ENCODE results near the gene PRKRIP1.
"Not testable (repeated sequence)": the region's sequence is repeated elsewhere in the genome, so short reads cannot be mapped to it uniquely, and the experiment has no call there.

Gene PRKRIP1

DNA sequence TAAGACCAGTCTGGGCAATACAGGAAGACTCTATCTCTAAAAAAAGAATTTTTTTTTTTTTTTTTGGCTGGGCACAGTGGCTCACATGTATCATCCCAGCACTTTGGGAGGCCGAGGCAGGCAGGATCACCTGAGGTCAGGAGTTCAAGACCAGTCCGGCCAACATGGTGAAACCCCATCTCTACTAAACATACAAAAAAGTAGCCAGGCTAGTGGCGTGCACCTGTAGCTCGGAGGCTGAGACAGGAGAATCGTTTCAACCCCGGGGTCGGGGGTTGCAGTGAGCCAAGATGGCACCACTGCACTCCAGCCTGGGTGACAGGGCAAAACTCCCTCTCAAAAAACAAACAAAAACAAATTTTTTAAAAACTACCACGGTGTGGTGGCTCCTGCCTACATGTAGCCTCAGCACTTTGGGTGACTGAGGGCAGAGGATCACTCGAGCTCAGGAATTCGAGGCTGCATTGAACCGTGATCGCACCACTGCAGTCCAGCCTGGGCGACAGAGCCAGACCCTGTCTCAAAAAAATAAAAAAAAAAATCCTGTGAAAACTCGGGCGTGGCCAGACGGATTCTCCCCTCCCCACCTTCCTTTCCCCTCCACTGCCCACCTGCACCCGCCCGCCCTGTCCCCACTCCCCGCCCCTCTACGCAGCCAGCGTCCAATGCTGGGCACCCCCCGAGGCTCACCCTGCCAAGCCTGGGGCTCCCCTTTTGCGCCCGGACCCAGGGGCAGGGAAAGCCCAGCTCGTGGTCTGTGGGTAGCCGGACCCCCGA lies 36.5 kb downstream of the PRKRIP1 start:
- DNase-seq, result no peak

DNA sequence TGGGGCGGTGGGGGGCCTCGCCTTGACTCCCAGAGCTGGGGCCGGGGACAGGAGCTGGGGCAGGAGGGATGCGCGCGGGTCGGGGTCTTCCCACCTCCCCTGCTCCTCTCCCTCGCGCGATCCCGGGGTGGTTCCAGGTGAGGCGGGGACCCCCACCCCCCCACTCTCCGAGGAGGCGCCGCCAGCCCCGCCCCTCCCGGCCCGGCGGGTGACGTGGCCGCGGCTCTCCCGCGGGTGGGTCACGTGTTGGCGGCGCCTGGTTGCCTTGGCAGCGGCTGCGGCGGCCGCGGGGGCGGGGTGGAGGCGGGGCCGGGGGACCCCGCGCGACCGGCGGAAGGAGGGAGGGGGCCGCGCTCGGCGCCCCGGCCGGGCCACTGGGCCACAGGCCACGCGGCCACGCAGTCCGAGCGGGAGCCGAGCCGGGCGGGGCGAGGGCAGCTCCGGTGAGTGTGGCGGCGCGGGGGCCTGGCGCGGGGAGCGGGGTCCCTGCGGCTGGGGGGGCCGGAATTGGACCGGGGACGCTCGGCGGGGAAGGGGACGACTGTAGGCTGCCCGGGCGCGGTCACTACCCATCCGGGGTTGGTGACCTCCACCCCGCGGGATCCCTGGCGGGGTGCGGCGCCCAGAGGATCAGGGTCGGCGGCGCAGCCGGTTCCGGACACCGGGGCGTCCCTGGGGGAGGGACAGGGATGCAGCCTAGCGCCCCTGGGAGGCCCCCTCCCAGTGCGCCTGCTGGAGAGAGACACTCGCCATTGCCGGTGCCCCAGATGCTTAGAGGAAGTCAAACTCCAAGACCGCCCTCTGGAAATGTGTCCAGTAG lies 37.3 kb downstream of the PRKRIP1 start, which contains the start of gene ORAI2:
Gene ORAI2 (plus strand): TSS at position 357 of the 820 bp plus-strand sequence. CDS start 5,382 bp downstream, outside the sequence.
- peak; percentile 41 for DNase-seq

DNA sequence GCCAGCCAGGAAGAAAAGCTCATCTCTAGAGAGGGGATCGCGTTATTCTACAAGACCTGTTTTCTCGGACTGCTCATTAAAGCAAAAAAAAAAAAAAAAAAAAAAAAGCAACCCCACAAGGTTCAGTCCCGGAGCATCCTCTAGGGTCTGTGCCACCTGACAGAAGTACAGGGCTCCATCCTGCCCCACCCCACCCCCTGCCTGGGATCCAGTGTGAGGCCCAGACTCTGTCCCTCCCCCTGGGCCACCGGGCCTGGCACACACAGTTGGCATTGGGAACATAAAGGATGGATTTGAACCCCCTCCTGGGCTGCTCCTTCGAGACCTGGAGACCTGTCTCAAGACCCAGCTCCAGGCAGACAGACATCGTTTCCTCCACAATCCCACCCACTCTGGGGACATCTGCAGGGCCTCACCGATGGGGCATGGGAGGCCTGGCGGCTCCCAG lies 37.9 kb downstream of the PRKRIP1 start:
- no peak for DNase-seq

DNA sequence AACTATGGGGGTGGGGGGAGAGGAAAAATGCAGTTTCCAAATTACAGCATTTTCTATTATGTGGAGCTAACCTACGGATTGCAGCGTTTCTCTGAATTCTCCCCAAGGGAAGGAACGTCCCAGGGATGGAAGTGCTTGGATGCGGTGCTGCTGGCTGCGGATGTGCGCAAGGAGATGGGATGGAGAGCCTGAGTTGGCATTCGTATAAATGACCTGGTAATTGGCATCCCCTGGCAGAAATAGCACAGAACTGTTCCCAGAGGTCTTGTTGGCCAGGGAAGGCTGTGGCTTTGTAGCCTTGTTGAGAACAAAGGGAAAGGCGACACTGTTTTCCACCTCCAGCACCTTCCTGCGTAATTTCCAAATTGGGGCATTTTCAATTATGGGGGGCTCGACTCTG lies 40.0 kb downstream of the PRKRIP1 start:
- no peak for DNase-seq

DNA sequence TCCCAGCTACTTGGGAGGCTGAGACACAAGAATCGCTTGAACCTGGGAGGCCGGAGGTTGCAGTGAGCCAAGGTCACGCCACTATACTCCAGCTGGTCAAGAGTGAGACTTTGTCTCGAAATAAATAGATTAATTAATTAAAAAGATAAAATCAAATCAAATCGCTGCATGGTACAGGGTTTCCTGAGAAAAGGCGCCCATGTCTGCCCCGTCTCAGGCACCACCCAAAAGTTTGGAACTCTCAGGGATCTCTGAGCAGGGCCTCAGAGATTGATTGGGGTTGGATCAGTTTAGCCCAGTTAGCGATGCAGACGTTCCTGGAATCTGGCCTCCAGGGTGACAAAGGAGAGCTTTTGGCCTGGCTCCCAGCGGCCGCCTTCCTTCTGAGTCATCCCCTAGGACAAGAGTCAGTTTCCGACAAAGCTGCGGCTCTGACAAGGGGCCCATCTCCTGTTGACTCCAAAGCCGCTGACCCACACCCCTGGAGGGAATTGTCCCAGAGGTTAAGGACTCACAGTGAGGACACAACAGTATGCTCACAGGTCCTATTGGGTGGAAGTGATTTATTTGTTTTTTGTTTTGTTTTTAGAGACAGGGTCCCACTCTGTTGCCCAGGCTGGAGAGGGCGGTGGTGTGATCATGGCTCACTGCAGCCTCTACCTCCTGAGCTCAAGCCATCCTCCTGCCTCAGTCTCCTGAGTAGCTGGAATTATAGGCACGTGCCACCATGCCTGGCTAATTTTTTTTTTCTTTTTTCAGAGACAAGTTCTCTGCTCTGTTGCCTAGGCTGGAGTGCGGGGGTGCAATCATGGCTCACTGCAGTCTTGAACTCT lies 44.0 kb downstream of the PRKRIP1 start:
- DNase-seq, result peak; percentile 51

DNA sequence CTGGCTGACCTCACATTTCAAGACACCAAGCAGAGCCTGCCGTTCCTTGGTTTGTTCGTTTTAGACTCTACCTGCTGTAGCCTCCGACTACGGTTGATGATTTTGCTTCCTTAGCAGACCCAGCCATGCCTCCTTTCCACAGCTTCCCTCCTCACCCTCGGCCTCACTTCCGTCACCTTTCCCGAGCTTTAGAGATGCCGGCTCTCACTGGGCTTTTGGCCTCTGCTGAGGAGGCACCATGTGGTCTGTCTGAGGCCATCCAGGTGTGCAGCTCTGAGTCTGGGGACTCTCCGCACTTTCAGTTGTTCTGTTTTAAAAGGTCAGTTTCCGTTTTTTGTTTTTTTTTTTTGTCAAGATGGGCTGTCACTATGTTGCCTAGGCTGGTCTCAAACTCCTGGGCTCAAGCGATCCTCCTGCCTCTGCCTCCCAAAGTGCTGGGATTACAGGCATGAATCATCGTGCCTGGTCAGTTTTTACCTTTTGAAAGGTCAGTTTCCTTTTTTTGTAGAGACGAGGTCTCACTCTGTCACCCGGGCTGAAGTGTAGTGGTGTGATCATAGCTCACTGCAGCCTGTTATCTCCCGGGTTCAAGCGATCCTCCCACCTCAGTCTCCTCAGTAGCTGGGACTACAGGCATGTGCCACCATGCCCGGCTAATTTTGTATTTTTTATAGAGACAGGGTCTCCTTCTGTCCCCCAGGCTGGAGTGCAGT lies 49.0 kb downstream of the PRKRIP1 start:
- no peak for DNase-seq

DNA sequence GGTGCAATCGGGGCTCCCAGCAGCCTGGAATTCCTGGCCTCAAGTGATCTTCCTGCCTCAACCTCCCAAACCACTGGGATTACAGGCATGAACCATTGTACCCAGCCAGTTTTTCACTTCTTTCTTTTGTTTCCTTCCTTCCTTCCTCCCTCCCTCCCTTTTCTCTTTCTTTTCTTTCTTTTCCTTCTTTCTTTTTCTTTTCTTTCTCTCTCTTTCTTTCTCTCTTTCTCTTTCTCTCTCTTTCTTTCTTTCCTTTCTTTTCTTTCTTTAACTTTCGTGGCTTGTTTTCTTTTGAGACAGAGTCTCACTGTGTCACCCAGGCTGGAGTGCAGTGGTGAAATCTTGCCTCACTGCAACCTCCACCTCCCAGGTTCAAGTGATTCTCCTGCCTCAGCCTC lies 49.5 kb downstream of the PRKRIP1 start:
- no peak for DNase-seq

DNA sequence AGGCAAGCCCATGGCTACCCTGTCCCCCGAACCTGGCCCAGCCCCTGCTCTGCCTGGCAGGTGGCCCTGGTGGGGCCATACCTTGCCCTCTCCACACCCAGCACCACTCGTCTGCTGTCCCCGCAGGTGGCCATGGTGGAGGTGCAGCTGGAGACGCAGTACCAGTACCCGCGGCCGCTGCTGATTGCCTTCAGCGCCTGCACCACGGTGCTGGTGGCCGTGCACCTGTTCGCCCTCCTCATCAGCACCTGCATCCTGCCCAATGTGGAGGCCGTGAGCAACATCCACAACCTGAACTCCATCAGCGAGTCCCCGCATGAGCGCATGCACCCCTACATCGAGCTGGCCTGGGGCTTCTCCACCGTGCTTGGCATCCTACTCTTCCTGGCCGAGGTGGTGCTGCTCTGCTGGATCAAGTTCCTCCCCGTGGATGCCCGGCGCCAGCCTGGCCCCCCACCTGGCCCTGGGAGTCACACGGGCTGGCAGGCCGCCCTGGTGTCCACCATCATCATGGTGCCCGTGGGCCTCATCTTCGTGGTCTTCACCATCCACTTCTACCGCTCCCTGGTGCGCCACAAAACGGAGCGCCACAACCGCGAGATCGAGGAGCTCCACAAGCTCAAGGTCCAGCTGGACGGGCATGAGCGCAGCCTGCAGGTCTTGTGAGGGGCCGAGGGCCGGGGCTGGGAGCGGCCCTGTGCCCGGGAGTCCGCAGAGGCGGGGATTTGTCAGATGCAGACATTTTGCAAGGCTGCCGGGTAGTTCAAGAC lies 50.4 kb downstream of the PRKRIP1 start:
- DNase-seq, result no peak

DNA sequence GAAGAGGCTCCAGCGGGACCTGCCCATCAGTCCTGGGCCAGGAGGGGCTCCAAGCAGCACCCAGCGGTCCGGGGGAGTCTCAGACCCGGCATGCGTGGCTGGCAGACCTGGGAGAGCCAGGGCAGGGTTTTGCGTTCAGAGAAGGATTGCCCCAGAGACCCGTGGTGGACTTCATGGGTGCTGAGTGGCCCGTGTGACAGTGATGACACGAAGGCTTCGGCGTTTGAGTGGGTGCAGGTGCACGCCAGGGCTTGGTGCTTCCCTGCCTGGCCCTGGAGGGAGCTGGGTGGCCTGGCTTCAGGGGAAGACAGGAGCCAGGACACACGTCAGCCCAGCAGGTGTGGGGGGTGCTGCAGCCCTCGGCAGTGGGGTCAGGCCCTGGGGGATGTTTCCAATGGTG lies 51.1 kb downstream of the PRKRIP1 start:
- DNase-seq, result no peak

DNA sequence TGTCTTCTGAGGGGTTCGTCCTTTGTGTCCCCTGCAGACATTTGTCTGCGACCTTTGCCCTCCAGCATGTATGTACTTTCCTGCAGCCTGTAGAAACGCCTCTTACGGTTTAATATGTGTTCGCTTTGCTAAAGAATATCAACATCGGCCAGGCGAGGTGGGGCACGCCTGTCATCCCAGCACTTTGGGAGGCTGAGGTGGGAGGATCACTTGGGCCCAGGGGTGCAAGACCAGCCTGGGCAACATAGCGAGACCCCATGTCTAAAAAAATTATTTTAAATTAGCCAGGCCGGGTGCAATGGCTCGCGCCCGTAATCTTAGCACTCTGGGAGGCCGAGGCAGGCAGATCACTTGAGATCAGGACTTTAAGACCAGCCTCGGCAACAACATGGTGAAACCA lies 53.0 kb downstream of the PRKRIP1 start:
- DNase-seq, result no peak

DNA sequence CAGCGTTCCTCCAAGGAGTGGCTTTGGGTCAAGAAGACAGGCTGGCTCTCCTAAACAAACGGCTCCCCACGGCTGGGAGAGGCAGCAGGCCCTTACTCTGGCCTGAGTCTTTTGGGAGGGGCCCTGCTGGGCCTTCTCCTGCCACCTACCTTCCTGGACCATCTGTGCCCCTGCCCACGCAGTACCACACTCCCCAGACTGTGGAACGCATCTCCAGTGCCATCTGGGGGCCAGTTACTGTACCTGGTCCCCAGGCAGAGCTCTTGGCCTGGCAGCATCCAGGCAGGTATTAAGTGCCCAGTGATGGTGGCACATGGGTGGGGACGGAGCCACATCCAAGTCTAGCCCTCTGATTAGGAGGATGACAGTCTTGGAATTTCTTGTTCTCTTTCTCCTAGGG lies 54.1 kb downstream of the PRKRIP1 start:
- no peak for DNase-seq

DNA sequence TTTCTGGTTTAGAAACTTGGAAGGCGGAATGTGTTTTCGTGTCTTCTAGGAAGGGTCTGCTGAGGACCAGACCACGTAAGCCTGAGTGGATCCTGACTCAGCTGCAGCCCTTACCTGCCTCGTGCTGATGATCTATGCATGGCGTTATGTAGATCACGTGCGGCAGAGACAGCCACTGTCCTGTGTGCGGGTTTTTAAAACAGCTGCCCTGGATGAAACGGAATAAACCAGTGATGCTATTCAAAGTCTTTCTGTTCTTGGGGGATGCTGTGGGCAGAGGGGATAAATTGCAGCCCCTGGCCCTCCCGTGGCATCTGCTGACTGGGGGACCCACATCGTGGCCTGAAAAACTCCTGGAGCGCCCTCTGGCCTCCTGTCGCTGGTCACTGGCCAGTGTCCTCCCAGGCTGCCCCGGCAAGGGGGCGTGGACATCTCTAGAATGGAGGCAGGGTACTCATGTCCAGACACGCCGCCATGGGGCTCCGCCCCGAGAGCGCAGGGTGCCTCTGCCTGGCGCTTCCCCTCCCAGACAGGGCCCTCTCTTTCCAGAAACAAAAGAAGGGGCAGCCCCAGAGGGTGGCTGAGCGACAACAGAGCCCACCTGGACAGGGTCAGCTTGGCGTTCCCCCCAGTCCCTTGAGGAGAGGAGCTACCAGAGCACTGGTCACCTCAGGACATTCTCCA lies 55.4 kb downstream of the PRKRIP1 start:
- no peak for DNase-seq

DNA sequence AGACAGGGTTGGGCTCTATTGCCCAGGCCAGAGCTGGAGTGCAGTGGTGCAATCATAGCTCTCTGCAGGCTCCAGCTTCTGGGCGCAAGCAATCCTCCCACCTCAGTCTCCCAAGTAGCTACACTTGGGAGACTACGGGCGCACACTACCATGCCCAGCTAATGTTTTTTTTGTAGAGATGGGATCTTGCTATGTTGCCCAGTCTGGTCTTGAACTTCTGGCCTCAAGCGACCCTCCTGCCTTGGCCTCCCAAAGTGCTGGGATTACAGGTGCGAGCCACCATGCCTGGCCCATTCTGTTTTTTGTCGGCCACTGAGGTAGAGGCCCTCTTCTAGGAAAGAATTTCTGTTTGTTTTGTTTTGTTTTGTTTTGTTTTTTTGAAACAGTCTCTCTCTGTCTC lies 56.3 kb downstream of the PRKRIP1 start:
- DNase-seq, result no peak

DNA sequence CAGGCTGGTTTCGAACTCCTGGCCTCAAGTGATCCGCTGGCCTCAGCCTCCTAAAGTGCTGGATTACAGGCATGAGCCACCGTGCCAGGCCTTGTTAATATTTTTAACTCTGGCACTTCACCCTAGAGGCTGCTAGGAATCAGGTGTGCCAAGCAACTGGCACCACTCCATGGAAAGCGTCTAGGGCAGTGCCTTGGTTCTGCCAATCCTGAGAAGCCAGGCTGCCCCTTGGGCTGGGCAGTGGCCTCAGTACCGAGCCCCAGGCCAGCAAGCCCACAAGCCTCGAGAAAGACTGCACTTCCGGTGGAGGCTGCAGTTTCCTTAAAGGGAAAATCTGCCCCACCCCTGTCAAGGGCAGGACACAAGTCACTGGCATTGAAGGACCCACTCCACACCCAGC lies 57.2 kb downstream of the PRKRIP1 start:
- peak; percentile 9 for DNase-seq

DNA sequence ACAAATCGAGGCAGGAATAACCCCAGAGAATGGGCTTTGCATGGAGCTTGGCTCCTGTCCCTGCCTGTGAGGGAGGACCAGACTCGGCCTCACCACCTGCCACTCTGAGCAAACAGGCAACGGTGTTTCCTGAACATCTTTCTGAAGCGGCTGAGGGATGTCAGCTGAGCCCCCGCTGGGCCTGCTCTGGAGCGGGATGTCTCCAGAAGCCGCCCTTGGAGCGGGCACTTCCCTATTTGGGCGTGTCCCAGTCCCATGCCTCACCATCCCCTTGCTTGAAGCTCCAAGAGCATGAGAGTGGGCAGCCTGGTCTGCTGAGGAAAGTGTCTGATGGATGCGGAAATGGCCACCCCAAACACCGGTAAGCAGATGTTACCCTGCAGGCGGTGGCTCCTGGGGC lies 58.3 kb downstream of the PRKRIP1 start:
- peak; percentile 19 for DNase-seq

DNA sequence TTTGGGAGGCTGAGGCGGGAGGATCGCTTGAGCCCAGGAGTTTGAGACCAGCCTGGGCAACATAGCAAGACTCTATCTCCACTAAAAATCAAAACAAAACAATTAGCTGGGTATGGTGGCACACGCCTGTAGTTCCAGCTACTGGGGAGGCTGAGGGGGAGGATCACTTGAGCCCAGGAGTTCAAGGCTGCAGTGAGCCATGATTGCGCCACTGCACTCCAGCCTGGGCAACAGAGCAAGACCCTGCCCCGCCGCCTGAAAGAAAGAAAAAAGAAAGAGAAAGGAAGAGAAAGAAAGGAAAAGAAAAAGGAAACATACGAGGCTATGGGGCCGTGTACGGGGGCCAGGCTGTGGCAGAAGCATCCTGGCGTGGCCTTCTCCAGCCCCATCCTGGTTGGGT lies 58.8 kb downstream of the PRKRIP1 start:
- not testable (repeated sequence) for DNase-seq

DNA sequence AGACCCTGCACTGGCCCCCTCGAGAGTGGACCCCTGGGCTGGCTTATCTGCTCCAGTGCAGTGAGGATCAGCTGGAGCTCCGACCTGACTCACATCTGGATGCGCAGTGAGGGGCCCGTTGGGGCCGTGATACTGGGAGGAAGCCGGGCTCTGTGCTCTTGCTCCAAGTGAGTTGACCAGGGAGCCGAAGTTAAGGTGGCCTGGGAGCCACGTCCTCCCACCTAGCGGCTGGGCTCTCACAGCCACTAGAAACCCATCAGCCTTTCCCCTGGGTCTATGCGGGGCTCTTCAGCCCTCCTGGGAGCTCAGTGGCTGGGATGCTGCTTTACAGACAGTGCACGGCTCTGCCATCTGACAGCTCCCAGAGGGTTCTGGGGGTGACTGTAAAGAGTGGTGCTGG lies 59.4 kb downstream of the PRKRIP1 start:
- no peak for DNase-seq

DNA sequence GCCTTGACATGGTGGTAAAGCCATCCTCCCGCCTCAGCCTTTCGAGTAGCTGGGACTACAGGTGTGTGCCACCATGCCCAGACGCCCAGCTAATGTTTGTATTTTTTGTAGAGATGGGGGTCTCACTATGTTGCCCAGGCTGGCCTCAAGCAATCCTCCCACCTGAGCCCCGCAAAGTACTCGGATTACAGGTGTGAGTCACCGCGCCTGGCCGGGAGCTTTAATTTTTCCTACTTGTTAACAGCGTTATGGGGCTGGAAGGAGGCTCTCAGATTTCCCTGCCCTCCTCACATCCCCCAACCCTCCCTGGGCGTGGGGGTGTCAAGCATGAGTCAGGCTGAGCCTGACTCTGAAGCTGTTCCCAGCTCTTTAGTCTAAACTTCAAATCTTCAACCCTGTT lies 60.2 kb downstream of the PRKRIP1 start:
- DNase-seq, result no peak

DNA sequence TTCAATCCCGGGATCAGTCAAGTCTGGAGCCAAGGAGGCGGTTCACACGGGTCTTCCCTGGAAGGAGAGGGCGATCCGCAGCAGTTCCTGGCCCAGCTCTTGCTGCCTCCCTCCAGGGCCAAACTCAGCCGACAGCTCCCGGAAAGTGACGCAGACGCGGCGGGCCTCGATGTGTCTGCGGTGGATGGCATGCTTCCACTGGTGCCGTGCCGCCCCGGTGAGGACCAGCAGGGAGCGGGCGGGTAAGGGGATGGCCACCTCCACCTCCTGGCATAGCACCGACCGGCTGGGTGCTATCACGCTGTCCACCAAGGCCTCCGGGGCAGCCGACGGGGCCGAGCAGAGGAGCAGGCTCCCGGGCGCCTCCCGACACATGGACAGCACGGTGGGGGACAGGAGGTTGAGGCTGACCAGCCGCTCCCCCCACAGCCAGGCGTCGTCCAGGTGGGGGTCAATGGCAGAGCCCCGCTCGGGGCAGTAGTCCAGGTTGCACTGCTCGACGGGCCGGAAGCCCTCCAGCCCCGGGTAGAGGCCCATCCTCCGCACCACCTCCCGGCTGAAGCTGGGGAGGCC lies 61.3 kb downstream of the PRKRIP1 start:
- DNase-seq, result no peak

DNA sequence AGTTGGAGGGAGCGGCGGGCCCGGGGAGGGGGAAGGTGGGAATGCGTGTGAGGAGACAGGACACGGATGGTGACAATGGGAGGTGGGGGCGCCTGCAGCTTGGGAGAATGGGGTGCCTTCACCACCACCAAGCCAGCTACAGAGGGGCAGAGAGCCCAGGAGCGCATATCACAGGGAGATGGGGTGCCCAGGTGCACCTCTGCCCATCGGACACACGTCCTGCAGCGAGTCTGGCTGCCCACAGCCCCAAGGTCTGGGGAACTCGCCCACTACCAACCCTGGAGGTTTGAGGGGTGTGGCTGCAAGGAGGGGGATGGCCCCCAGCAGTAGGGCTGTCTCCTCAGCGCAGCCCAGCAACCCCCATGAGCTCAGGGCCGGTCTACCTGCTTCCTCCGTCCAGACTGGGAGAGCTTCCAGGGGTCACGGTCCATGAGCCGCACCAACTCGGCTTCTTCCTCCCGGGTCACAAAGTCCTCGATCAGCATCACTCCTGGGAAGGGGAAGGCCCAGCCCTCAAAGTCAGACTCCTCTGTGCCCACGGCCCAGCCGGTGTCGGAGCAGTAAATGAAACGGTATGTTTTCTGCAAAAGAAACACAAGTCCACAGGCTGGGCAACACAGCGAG lies 63.2 kb downstream of the PRKRIP1 start:
- DNase-seq, result no peak
